A549 treated with dexamethasone at 1 μM for 4 hours (cell line): ENCODE data around the gene CRYM. TPM values are rescaled to one million over a fixed set of nuclear protein-coding genes. Genes with fewer than 3 reads are reported as not detected.

Experiments used
- total RNA-seq: library from RNA; stranded (reverse); fragments of 200-300 nt; extraction: Qiagen RNA extraction; gene quantifications from 5 replicates; pipeline ENCODE4 v1.2.3, GENCODE V29; 2022

CRYM gene
- 1.3 to 2.2 TPM (median 2.1 TPM) in 5 replicates for total RNA-seq

DNA sequence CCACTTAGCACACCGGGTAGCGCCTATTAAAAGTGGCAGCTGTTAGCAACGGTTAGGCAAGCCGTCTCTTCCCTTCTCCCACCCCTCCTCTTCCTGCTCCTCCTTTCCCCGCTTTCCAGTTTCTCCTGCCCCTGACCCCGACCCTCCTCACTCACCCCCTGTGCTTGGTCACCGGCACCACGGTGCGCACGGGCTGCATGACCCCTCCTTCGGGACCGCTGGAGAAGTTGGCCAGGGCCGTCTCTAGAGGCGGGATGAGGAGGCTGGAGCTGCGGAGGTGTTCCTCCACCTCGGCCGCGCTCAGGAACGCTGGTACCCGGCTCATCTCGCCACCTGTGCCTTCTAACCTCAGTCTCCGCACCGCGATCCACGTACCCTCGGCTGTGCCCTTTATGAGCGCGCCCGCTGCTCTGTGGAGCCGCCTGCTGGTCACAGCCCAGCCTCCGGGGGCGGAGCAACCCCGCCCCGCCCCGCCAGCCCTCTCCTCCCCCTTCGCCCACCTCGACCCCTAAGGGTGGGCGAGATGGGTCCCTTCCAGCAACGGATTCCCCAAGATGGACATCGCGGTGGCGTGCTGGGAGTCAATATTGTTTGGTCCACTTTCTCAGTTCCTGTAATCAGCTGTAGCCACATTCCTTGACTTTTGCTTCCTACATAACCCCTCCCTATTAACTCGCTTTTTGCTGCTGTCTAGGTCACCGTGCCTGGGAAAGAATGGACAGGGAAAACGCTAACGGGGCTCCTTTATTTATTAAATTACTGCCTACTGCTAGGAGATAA lies at the start of gene CRYM:
Gene CRYM, minus strand, starts transcription at position 364 of the 780 bp plus-strand sequence. Its CDS starts 39 bp downstream, at position 325.

GRCh38 chr16:21233521-21234150 lies 44.5 kb downstream of the CRYM start, which contains the start of gene ANKS4B:
Gene ANKS4B, plus strand, starts transcription at chr16:21233699. Its CDS starts 39 bp downstream, at chr16:21233738.

DNA sequence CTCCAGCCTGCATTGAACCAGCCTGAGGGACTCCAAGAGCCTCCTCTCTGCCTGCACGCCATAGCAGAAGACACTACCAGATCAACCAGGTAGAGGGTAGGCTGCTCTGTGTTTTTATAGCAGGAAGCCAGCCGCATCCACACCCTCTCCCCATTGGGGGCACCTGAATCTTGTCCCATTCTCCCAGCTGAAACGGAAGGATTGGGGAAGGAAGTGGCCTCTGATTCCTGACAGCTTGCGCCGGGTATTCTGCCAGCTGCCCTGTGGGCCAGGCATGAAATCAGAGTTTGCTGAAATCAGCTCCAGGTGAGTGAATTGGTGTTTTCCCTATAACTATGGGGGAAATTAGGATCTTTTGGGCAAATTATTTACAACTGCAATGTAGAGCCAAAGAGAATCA lies 66.6 kb downstream of the CRYM start, which contains the start of gene ZP2:
Gene ZP2, minus strand, starts transcription at position 89 of the 400 bp plus-strand sequence. Its CDS starts 27 bp downstream, at position 62.

Other genes with a start within 250 kb of the CRYM start
- 0.13 to 0.36 TPM (median 0.22 TPM) in 5 replicates for gene DNAH3, start 127.4 kb downstream of the CRYM start, total RNA-seq
- 14.2 to 17.6 TPM (median 17.1 TPM) in 5 replicates for gene LDAF1, start 119.6 kb downstream of the CRYM start, total RNA-seq
- not detected in 5 replicates for gene ZP2, start 66.7 kb downstream of the CRYM start, total RNA-seq
- 0.02 to 0.06 TPM (median 0.04 TPM) in 4 of 5 replicates, not detected in the other for gene ANKS4B, start 44.6 kb downstream of the CRYM start, total RNA-seq